Glutamatergic neuron (in vitro differentiated cells): ENCODE results near the gene MRPL55. TPM values are rescaled to one million over a fixed set of nuclear protein-coding genes. Genes with fewer than 3 reads are reported as not detected.
A peak's percentile ranks its signal among the peaks of the same experiment; 100 is the strongest.

Source experiments
- DNase-seq: peaks from one replicate; pipeline ENCODE4 v3.0.0; 2022
- H3K27ac Mint-ChIP-seq: one replicate; pipeline ENCODE4 v1.8.0; 2020; ENCODE audit warnings: mild to moderate bottlenecking, mixed read lengths, inconsistent platforms; ENCODE audit not compliant: unreplicated experiment
- H3K27me3 Mint-ChIP-seq: one replicate; pipeline ENCODE4 v1.8.0; 2020; ENCODE audit warnings: mild to moderate bottlenecking, moderate library complexity, mixed read lengths, inconsistent platforms; ENCODE audit not compliant: unreplicated experiment
- H3K36me3 Mint-ChIP-seq: one replicate; pipeline ENCODE4 v1.8.0; 2020; ENCODE audit warnings: mild to moderate bottlenecking, mixed read lengths, inconsistent platforms; ENCODE audit not compliant: unreplicated experiment
- H3K4me1 Mint-ChIP-seq: one replicate; pipeline ENCODE4 v1.8.0; 2020; ENCODE audit warnings: mild to moderate bottlenecking, low read depth, mixed read lengths, inconsistent platforms; ENCODE audit not compliant: unreplicated experiment
- H3K4me3 Mint-ChIP-seq: one replicate; pipeline ENCODE4 v1.8.0; 2020; ENCODE audit warnings: mild to moderate bottlenecking, mixed read lengths, inconsistent platforms; ENCODE audit not compliant: unreplicated experiment
- H3K9me3 Mint-ChIP-seq: one replicate; pipeline ENCODE4 v1.8.0; 2020; ENCODE audit warnings: mild to moderate bottlenecking, moderate library complexity, mixed read lengths, inconsistent platforms; ENCODE audit not compliant: unreplicated experiment
- microRNA-seq: library from miRNA; unstranded; fragments of <30 nt; microRNA quantifications from one replicate; pipeline ENCODE4, GENCODE V29; 2020; ENCODE audit not compliant: unreplicated experiment
- total RNA-seq: library from RNA; stranded (reverse); fragmentation: NEBNext Ultra II Directional; extraction: Animal tissue kit (Norgen Biotek cat#: 25700); gene quantifications from one replicate; pipeline ENCODE4 v1.2.1, GENCODE V29; 2021; ENCODE audit not compliant: unreplicated experiment
- TF ChIP-seq, protein P1 (sequence below): fragments of 200-600 bp; sonication (generic); IDR thresholded peaks from one replicate; pipeline ENCODE4 v1.5.0; 2021; ENCODE audit not compliant: partially characterized antibody, unreplicated experiment

The MRPL55 gene
- total RNA-seq, 1 donor from 2014 or later, result 61.5 TPM

DNA sequence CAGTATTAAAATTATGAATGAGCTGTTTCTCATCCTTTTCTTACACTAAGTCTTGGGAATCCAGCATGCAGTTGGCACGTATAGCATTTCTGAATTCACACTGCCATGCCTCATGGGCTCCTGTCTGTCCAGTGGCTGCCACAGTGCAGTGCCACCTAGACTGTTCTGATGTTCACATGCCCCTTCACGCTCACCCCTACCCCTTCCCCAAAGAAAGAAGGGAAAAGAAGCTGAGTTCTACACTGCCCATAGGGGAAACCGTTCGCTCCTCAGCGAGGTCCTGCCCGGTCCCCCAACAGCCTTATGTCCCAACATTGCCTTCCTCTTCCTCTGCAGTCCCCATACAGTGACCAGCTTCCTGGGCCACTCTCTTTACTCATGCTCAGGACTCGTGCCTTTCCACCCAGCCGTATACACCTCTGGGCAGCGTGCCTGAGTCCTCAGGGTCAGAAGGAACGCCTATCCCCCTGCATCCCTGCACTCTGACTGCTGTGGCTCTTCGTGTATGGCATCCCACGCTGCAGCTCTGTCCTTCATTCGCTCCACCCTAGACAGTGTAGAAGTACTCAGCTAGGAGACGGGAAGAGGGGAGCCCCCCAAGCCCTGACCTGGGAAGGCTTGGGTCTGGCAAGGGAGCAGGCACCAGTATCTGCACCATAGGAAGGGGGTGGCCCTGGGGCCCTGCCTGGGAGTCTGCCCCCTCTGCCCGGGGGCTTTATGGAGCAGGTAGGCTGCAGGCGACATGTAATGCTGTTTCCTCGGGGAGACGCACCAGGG lies 50.7 kb downstream of the MRPL55 start:
- DNase-seq, result peak; percentile 8
- Mint-ChIP-seq H3K36me3 (peaks cover 10% of the 10 kb centered on the region), H3K27me3 (peaks cover 20% of the 10 kb centered on the region), H3K4me1 (no peaks in the 10 kb centered on the region), H3K9me3 (peaks cover 8% of the 10 kb centered on the region), H3K4me3 (no peak overlapping the region), H3K27ac (no peak overlapping the region)
- TF ChIP-seq, protein P1, sequence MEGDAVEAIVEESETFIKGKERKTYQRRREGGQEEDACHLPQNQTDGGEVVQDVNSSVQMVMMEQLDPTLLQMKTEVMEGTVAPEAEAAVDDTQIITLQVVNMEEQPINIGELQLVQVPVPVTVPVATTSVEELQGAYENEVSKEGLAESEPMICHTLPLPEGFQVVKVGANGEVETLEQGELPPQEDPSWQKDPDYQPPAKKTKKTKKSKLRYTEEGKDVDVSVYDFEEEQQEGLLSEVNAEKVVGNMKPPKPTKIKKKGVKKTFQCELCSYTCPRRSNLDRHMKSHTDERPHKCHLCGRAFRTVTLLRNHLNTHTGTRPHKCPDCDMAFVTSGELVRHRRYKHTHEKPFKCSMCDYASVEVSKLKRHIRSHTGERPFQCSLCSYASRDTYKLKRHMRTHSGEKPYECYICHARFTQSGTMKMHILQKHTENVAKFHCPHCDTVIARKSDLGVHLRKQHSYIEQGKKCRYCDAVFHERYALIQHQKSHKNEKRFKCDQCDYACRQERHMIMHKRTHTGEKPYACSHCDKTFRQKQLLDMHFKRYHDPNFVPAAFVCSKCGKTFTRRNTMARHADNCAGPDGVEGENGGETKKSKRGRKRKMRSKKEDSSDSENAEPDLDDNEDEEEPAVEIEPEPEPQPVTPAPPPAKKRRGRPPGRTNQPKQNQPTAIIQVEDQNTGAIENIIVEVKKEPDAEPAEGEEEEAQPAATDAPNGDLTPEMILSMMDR, result no peak

Small RNAs within 50 kb of the gene (microRNA-seq; reads per million reads assigned to microRNA genes)
- gene MIR3620, result 11.4 reads per million, percentile 52 among the genes with 10 or more reads in this experiment

Other genes with a start within 250 kb of the MRPL55 start
- 13.8 TPM for gene WNT9A, start 161.4 kb downstream of the MRPL55 start, total RNA-seq
- gene WNT3A, start 102.3 kb downstream of the MRPL55 start, total RNA-seq, result not detected
- 222 TPM for gene ARF1, start 26.6 kb downstream of the MRPL55 start, total RNA-seq
- 21.9 TPM for gene C1orf35, start 6.0 kb downstream of the MRPL55 start, total RNA-seq
- 128 TPM for gene GUK1, start 31.0 kb upstream of the MRPL55 start, total RNA-seq
- 3.0 TPM for gene GJC2, start 40.6 kb upstream of the MRPL55 start, total RNA-seq
- 7.7 TPM for gene IBA57, start 56.5 kb upstream of the MRPL55 start, total RNA-seq
- gene OBSCN, start 98.7 kb upstream of the MRPL55 start, total RNA-seq, result 25.7 TPM